Measurements from ENCODE around the gene ASPSCR1.

The ASPSCR1 gene

GRCh38 chr17:82059272-82060000 is 82.0 kb downstream of the ASPSCR1 start:
- intact Hi-C loops (cut with micrococcal nuclease): no loop called here
- Mint-ChIP-seq H3K27me3 (no peaks in the 10 kb centered on the region), H3K4me3 (no peak overlapping the region), H3K9me3 (no peaks in the 10 kb centered on the region), H3K36me3 (ENCODE audit: low read depth) (peaks cover 96% of the 10 kb centered on the region), H3K4me1 (ENCODE audit: low read depth) (peaks cover 7% of the 10 kb centered on the region), H3K27ac (no peak overlapping the region)

DNA sequence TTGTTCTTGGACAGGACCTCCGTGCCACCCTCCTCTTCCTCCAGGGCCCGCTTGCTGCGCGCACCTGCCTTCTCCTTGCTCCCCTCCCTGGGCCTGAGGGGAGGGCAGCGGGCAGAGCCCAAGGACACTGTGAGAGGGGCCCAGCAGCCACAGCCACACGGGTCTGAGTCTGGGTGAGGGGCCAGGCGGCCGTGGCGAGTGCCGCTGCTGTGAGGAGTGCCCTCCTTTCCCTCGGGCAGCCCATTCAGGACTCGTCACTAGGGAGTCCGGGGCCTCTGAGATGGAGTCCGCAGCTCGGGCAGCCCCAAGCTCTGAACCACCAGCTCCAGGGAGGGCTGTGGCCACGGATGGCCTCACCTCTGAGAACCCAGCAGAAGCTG is 82.6 kb downstream of the ASPSCR1 start:
- Mint-ChIP-seq H3K4me3 (no peak overlapping the region), H3K27ac (no peak overlapping the region), H3K27me3 (no peaks in the 10 kb centered on the region), H3K4me1 (ENCODE audit: low read depth) (peaks cover 12% of the 10 kb centered on the region), H3K36me3 (ENCODE audit: low read depth) (peaks cover 91% of the 10 kb centered on the region), H3K9me3 (no peaks in the 10 kb centered on the region)
- intact Hi-C loops (cut with micrococcal nuclease): no loop called here

GRCh38 chr17:82060614-82061013 is 83.2 kb downstream of the ASPSCR1 start:
- Mint-ChIP-seq H3K36me3 (ENCODE audit: low read depth) (peaks cover 84% of the 10 kb centered on the region), H3K9me3 (no peaks in the 10 kb centered on the region), H3K4me1 (ENCODE audit: low read depth) (peaks cover 12% of the 10 kb centered on the region), H3K27me3 (no peaks in the 10 kb centered on the region), H3K27ac (no peak overlapping the region), H3K4me3 (no peak overlapping the region)
- intact Hi-C loops (cut with micrococcal nuclease): no loop called here

DNA sequence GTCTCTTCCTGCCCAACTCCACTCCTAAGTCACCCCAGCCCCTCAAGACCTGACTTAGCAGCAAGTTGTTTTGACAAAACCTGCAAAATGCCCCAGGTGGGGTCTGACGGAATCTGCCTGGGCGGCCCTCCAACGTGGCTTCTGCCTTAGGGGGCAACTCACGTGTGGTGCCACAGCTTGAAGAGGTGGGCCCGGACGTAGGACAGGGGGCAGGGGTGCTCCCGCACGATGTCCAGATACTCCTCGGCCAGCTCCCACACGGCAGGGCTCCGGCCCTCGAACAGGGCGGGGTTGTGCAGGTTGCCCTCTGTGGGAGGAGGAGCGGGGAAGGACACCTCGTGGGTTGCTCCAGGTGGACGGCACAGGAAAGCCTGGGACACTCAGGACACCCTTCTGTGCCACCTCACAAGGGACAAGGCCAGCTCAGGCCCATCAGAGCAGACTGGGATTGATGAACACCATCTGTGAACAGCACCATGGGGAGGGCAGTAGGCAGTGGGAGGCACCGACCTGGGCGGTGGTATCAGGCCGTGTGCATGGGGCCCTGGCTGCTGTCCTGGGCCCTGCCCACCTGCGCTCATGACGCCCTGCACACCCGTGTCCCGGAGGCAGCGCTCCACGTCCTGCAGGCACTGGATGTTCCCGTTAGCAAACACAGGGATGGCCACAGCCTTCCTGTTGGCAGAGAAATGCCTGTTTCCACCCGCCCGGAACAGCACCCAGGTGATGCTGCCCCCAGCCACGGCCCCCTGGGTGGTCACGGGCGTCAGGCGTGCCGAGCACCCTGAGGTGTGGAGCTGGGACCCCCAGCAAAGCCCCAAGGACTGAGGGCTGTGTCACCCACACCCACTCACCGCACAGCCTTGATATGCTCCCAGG is 83.9 kb downstream of the ASPSCR1 start:
- no peak overlapping the region for H3K4me3 Mint-ChIP-seq
- no peaks in the 10 kb centered on the region for H3K27me3 Mint-ChIP-seq
- peaks cover 78% of the 10 kb centered on the region for H3K36me3 Mint-ChIP-seq (ENCODE audit: low read depth)
- no peaks in the 10 kb centered on the region for H3K9me3 Mint-ChIP-seq
- H3K4me1 Mint-ChIP-seq (ENCODE audit: low read depth): peaks cover 18% of the 10 kb centered on the region
- no peak overlapping the region for H3K27ac Mint-ChIP-seq
- intact Hi-C loops (cut with micrococcal nuclease): no loop called here

DNA sequence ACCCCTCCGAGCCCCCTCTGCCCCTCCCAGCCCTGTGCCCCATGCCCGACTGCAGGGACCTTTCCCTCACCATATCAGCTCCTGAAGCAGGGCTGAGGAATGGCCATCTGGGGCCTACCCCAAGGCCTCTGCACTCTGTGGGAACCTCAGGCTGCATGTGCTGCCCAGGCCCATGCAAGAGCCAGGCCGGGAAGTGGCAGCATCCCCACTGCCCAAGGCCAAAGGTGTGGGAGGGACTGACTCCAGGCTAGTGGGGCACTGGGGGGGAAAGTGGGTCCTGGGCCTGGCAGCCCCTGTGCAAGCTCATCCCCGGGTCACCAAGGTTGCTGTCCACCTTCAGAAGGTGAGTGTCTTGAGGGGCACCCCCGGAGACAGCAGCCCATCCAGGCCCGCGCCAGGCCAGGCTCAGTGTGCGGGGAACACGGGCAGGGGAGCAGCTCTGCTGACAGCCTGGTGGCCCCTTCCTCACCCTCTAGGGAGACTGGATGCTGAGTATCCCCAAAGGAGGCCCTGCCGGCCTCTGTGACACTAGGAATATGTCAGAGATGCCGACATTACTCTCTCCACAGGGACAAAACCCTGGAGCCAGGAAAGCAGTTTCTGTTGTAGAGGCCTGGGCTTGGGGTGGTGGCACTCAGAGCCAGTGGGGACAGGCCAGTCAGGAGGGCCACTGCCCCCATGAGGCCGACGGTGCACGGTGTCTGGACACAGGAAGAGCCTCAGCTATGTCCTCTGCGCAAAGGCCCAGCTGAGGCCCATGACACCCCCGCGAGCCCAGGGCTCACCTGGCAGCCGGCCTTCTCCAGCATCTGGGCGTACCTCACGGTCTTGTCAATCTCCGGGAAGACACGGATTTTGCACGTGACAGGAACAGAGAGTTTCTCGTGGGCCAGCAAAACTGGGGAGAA is 84.9 kb downstream of the ASPSCR1 start:
- no peaks in the 10 kb centered on the region for H3K9me3 Mint-ChIP-seq
- intact Hi-C loops (cut with micrococcal nuclease): no loop called here

GRCh38 chr17:82062984-82063368 is 85.5 kb downstream of the ASPSCR1 start:
- Mint-ChIP-seq H3K36me3 (ENCODE audit: low read depth) (peaks cover 61% of the 10 kb centered on the region), H3K4me3 (no peak overlapping the region), H3K4me1 (ENCODE audit: low read depth) (peaks cover 19% of the 10 kb centered on the region), H3K9me3 (no peaks in the 10 kb centered on the region), H3K27ac (no peak overlapping the region), H3K27me3 (no peaks in the 10 kb centered on the region)
- intact Hi-C loops (cut with micrococcal nuclease): no loop called here

More for the DNA sequence above, 84.9 kb downstream of the ASPSCR1 start:
- no peak overlapping the region for H3K27ac Mint-ChIP-seq
- H3K27me3 Mint-ChIP-seq: no peaks in the 10 kb centered on the region
- H3K4me3 Mint-ChIP-seq: no peak overlapping the region
- H3K4me1 Mint-ChIP-seq (ENCODE audit: low read depth): peaks cover 19% of the 10 kb centered on the region
- H3K36me3 Mint-ChIP-seq (ENCODE audit: low read depth): peaks cover 67% of the 10 kb centered on the region

- Mint-ChIP-seq H3K27me3 (no peaks in the 10 kb centered on the region), H3K27ac (no peak overlapping the region), H3K9me3 (no peaks in the 10 kb centered on the region), H3K4me1 (ENCODE audit: low read depth) (peaks cover 19% of the 10 kb centered on the region), H3K4me3 (peak overlapping the region; percentile 74), H3K36me3 (ENCODE audit: low read depth) (peaks cover 53% of the 10 kb centered on the region)
- intact Hi-C loops (cut with micrococcal nuclease): no loop called here
Measured at GRCh38 chr17:82063424-82064415, 86.3 kb downstream of the ASPSCR1 start.

DNA sequence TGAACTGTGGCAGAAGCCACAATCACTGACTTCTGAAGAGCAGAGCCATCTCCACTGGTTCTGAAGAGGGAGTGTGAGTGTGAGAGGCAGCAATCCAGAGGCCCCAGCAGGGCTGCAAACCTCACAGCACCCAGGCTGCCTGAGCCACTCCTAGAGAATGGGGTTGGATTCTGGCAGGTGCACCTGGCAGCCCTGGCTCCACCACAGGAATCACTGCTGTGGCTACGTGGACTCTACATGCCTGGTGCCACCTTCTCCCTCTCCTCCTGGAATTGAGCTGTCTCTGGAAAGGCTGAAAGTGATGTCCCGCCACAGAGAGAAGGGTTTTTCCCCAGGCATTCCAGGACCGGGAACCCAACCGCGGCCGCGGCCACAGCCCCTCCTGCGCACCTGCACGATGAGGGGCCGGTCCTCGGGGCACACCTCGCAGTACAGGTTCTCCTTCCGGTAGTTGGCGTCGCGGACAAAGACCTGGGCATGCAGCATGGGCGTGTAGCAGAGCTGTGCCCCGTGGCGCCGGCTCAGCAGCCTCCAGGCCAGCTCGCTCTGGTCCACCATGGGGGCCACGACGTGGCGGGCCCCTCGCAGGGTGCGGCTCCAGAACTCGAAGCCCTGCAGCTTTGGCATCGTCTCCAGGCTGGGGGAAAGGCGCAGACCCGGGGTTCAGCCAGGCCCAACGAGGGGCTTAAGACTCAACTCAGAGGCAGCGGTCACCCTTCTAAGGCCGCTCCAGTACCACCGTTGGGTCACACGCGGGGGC is 87.2 kb downstream of the ASPSCR1 start:
- Mint-ChIP-seq H3K27ac (peak overlapping the region; percentile 90), H3K27me3 (no peaks in the 10 kb centered on the region), H3K9me3 (no peaks in the 10 kb centered on the region), H3K36me3 (ENCODE audit: low read depth) (peaks cover 44% of the 10 kb centered on the region), H3K4me1 (ENCODE audit: low read depth) (peaks cover 19% of the 10 kb centered on the region), H3K4me3 (peak overlapping the region; percentile 74)
- intact Hi-C loops (cut with micrococcal nuclease): no loop called here

DNA sequence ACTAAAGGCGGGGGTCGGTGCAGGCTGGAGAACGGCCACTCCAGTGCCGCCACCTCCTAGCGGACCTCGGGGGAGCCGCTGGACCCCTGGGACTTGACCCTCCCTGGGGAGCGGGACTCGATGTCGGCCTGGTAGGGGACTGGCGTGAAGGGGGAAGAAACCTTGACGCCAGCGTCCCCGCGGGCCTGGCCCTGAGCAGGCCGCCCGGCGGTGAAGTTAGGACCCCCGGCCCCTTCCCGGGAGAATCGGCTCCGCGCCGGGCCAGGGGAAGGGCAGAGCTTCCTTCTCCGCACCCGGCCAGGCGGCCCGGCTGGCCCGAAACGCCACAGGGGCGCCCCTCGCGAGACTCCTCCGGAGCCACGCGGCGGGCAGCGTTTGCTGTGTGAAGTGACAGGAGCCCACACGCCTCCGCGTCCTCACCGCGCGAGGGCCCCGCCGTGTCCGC is 87.8 kb downstream of the ASPSCR1 start:
- Mint-ChIP-seq H3K4me1 (ENCODE audit: low read depth) (peaks cover 19% of the 10 kb centered on the region), H3K36me3 (ENCODE audit: low read depth) (peaks cover 38% of the 10 kb centered on the region), H3K27ac (peak overlapping the region; percentile 90), H3K27me3 (no peaks in the 10 kb centered on the region), H3K9me3 (no peaks in the 10 kb centered on the region), H3K4me3 (peak overlapping the region; percentile 74)
- intact Hi-C loops (cut with micrococcal nuclease): no loop called here

DNA sequence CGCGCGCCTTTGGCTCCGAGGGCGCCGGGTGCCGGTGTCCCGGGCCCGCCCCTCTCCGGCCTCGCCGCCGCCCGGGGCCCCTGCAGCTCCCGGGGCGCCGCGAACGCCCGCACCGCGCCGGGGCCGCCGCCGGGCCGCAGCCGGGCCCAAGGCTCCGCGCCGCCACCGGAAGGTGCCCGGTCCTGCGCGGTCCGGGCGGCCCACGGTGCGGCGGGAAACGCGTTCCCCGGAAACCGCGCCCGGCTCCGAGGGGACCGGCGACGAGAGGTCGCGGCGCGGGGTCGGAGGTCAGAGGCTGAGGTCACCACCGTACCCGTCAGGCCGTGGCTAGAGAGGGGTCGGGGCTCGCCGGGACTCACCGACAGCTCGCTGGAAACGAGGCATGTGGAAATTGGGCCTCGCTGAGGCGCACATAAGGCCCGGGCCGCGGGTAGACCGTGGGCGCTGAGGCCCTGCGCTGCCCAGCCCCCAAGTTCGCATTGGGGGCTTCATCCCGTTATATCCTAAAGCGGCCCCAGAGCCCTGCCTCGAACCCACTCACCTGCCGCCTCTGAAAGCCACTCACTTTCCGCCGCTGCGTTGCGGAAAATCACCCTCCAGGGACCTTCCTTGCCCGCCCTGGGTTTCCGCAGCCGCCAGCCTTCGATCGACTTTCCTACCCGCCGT is 88.3 kb downstream of the ASPSCR1 start, which contains the start of gene DUS1L:
DUS1L (minus strand) TSS at position 167 of the 666 bp plus-strand sequence. CDS start 745 bp downstream, outside the sequence.
- intact Hi-C loops (cut with micrococcal nuclease): no loop called here
- Mint-ChIP-seq H3K9me3 (no peaks in the 10 kb centered on the region), H3K27me3 (no peaks in the 10 kb centered on the region), H3K4me1 (ENCODE audit: low read depth) (peaks cover 19% of the 10 kb centered on the region), H3K4me3 (peak within 1 kb of the TSS; percentile 78), H3K36me3 (ENCODE audit: low read depth) (peaks cover 33% of the 10 kb centered on the region), H3K27ac (peak within 1 kb of the TSS; percentile 90)

Data from dendritic cell treated with granulocyte-macrophage colony-stimulating factor and Interleukin-4, amounts not matched to agents 40 ng/mL and 50 ng/mL, for 4 days (primary cell).